ENCODE data around the gene TRIM29. TPM values are rescaled to one million over a fixed set of nuclear protein-coding genes. Genes with fewer than 3 reads are reported as not detected.

TRIM29 gene
- total and polyA plus RNA-seq, 7 donors = 0.33 to 8.5 (median 6.0) TPM

GRCh38 chr11:120137187-120137610, 714 bp downstream of the TRIM29 start:
- Histone ChIP-seq H3K9me3 (no peaks in the 10 kb centered on the region), H3K36me3 (no peaks in the 10 kb centered on the region), H3K27me3 (no peaks in the 10 kb centered on the region), H3K27ac (no peak overlapping the region), H3K4me1 (no peaks in the 10 kb centered on the region), H3K4me3 (no peak overlapping the region)
- 95 to 96% methylated on average over 24 of the region's 24 CpGs for WGBS, 2 donors
- intact Hi-C loops (cut with DNase I) = no loop called here
- DNase-seq = peak; percentile 56
- TF ChIP-seq CTCF (IDR thresholded peaks at IDR 0.05) (no peak), POLR2AphosphoS5 (IDR thresholded peaks at IDR 0.05) (no peak), POLR2A (IDR thresholded peaks at IDR 0.05) (no peak), EP300 (IDR thresholded peaks at IDR 0.05) (no peak)

DNA sequence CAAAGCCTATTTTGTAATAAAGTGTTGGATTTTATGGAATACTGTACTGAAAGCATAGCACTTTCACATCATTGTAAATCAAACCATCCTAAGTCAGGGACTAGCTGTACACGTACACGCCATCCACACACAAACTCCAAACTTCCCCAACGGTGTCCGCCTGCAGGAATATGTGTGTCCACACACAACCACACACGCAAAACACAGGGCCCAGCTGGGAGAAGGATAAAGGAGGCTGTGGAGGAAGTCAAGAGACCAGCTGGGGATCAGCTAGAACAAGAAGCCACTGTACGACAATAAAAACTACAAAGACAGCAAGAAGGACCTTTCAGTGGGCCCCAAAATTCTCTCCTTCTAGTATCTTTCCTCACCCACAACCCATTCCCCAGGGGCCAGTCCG, 1.6 kb downstream of the TRIM29 start:
- H3K27me3 ChIP-seq = no peaks in the 10 kb centered on the region
- H3K27ac ChIP-seq = no peak overlapping the region
- TF ChIP-seq EP300 (IDR thresholded peaks at IDR 0.05) (no peak), POLR2AphosphoS5 (IDR thresholded peaks at IDR 0.05) (no peak), POLR2A (IDR thresholded peaks at IDR 0.05) (no peak), CTCF (IDR thresholded peaks at IDR 0.05) (no peak)
- intact Hi-C loops (cut with DNase I) = no loop called here
- H3K4me1 ChIP-seq = no peaks in the 10 kb centered on the region
- H3K9me3 ChIP-seq = no peaks in the 10 kb centered on the region
- H3K36me3 ChIP-seq = no peaks in the 10 kb centered on the region
- H3K4me3 ChIP-seq = no peak overlapping the region
- WGBS, 2 donors = 88 to 91% methylated on average over 7 of the region's 7 CpGs
- no peak for DNase-seq

GRCh38 chr11:120135838-120136237, 2.1 kb downstream of the TRIM29 start:
- Histone ChIP-seq H3K4me1 (no peaks in the 10 kb centered on the region), H3K27ac (no peak overlapping the region), H3K9me3 (no peaks in the 10 kb centered on the region), H3K4me3 (no peak overlapping the region), H3K36me3 (no peaks in the 10 kb centered on the region), H3K27me3 (no peaks in the 10 kb centered on the region)
- WGBS, 2 donors = 69 to 77% methylated on average over 2 of the region's 2 CpGs
- DNase-seq = no peak
- TF ChIP-seq POLR2A (IDR thresholded peaks at IDR 0.05) = no peak
- no peak for TF ChIP-seq CTCF (IDR thresholded peaks at IDR 0.05)
- TF ChIP-seq POLR2AphosphoS5 (IDR thresholded peaks at IDR 0.05) = no peak
- no peak for TF ChIP-seq EP300 (IDR thresholded peaks at IDR 0.05)
- intact Hi-C loops (cut with DNase I) = no loop called here

GRCh38 chr11:120134931-120135228, 3.0 kb downstream of the TRIM29 start:
- WGBS, 2 donors = 94% methylated on average over 5 of the region's 5 CpGs

DNA sequence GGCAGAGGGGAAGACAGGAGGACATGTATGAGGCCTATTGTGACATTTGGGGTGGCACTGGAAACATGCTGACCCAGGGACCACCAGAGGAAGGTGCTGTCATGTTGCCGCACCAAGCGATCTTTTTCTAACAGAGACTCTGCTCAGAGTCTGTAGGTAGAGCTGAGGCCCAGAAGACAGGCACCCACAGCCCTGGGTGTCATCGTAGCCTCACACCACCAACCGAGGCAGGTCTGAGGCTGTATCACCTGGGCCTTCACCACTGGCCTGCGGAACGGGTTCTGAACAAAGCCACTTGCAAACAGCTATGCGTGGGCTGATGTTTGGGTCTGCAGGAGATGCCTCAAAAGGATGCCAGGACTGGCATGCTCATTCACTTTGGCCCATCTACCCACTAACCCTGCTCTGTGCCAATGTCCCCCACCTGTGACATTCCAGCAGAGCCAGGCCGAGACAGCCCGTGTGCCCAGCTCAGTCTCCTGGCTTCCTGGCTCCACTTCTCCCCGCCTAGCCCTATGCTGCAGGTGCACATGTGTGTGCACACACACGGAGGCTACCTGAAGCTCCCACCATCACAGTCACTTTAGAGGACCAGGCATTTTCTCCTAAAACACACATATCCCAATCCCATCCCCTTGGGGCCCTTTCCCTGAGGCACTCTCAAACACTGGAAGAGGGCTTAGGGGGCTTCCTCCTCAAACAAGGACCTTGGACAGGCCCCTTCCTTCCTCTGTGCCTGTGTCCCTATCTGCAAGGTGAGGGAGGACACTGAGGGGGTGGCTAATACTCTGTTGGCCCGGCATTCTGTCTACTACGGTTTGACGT, 3.6 kb downstream of the TRIM29 start:
- Histone ChIP-seq H3K27ac (no peak overlapping the region), H3K4me3 (no peak overlapping the region), H3K4me1 (peaks cover 0 to 9% (median 6%) of the 10 kb centered on the region in 4 donors), H3K9me3 (no peaks in the 10 kb centered on the region), H3K27me3 (no peaks in the 10 kb centered on the region), H3K36me3 (no peaks in the 10 kb centered on the region)
- 93% methylated on average over 14 of the region's 14 CpGs for WGBS, 2 donors
- no peak for TF ChIP-seq EP300 (IDR thresholded peaks at IDR 0.05)
- no peak for TF ChIP-seq CTCF (IDR thresholded peaks at IDR 0.05)
- no peak for TF ChIP-seq POLR2AphosphoS5 (IDR thresholded peaks at IDR 0.05)
- TF ChIP-seq POLR2A (IDR thresholded peaks at IDR 0.05) = no peak
- DNase-seq = peak; percentile 44
- intact Hi-C loops (cut with DNase I) = no loop called here

More at GRCh38 chr11:120134931-120135228, 3.0 kb downstream of the TRIM29 start:
- TF ChIP-seq EP300 (IDR thresholded peaks at IDR 0.05) = no peak
- intact Hi-C loops (cut with DNase I) = no loop called here
- Histone ChIP-seq H3K4me3 (no peak overlapping the region), H3K27ac (no peak overlapping the region), H3K4me1 (peaks cover 0 to 4% (median under 1%) of the 10 kb centered on the region in 4 donors), H3K27me3 (no peaks in the 10 kb centered on the region), H3K9me3 (no peaks in the 10 kb centered on the region), H3K36me3 (no peaks in the 10 kb centered on the region)
- peak; percentile 39 for DNase-seq
